Inflammatory macrophage treated with lipopolysaccharide for 1 hour (primary cell): ENCODE results near the gene NTN3.
"Not testable (repeated sequence)": the region's sequence is repeated elsewhere in the genome, so short reads cannot be mapped to it uniquely, and the experiment has no call there.

Experiments
- DNase-seq, 2 donors: peaks; one replicate each; pipeline ENCODE4 v3.0.0-alpha.2; 2020 to 2022

The NTN3 gene

GRCh38 chr16:2471016-2471652 is at the start of gene NTN3:
Gene NTN3, plus strand, starts transcription at chr16:2471297. Its CDS starts 405 bp downstream, at chr16:2471702.
- DNase-seq = no peak

GRCh38 chr16:2422123-2422867 is 48.8 kb upstream of the NTN3 start:
- DNase-seq = no peak

- DNase-seq = no peak
These were observed 46.8 kb upstream of the NTN3 start for GRCh38 chr16:2424061-2425007.

- DNase-seq = no peak
These were observed 46.0 kb upstream of the NTN3 start for GRCh38 chr16:2425008-2425518.

- no peak for DNase-seq
These were observed 45.2 kb upstream of the NTN3 start for GRCh38 chr16:2425825-2426430.

GRCh38 chr16:2426941-2427361 is 44.1 kb upstream of the NTN3 start:
- DNase-seq = no peak

GRCh38 chr16:2427526-2427925 is 43.6 kb upstream of the NTN3 start:
- DNase-seq = no peak

- DNase-seq = no peak
These were observed 42.9 kb upstream of the NTN3 start for GRCh38 chr16:2428051-2428783.

GRCh38 chr16:2428784-2429033 is 42.4 kb upstream of the NTN3 start:
- no peak for DNase-seq

- DNase-seq = peak; percentile 90 to 96
These were observed 41.9 kb upstream of the NTN3 start, which contains the start of gene CCNF for GRCh38 chr16:2429034-2429770. Gene CCNF, plus strand, starts transcription at chr16:2429447. Its CDS starts 35 bp downstream, at chr16:2429482.

- DNase-seq = peak in 1 of 2 donors; percentile 9
These were observed 41.1 kb upstream of the NTN3 start for GRCh38 chr16:2429771-2430663.

GRCh38 chr16:2432286-2432685 is 38.8 kb upstream of the NTN3 start:
- DNase-seq = no peak

GRCh38 chr16:2432801-2433505 is 38.1 kb upstream of the NTN3 start:
- DNase-seq = no peak

GRCh38 chr16:2435236-2435635 is 35.9 kb upstream of the NTN3 start:
- DNase-seq = not testable (repeated sequence)

- no peak for DNase-seq
These were observed 35.0 kb upstream of the NTN3 start for GRCh38 chr16:2436110-2436509.

GRCh38 chr16:2437032-2437790 is 33.9 kb upstream of the NTN3 start:
- no peak for DNase-seq

GRCh38 chr16:2438121-2438520 is 33.0 kb upstream of the NTN3 start:
- DNase-seq = no peak

GRCh38 chr16:2439598-2439997 is 31.5 kb upstream of the NTN3 start:
- DNase-seq = no peak
